GM12878 (cell line): ENCODE results near the gene WDR11. TPM values are rescaled to one million over a fixed set of nuclear protein-coding genes. Genes with fewer than 3 reads are reported as not detected.

ENCODE experiments used
- ASH2L ChIP-seq: fragments of 300-600, 200-600 bp; sonication (generic); IDR thresholded peaks from 2 replicates; pipeline ENCODE4 v1.6.1; 2017; ENCODE audit warnings: low read depth, mild to moderate bottlenecking, borderline replicate concordance
- TBL1XR1 ChIP-seq: IDR thresholded peaks from 2 replicates; pipeline ENCODE4 v1.6.1; 2012; ENCODE audit warnings: low read depth, low read length, improper control_type of control experiment
- ZNF217 ChIP-seq: fragments of 450-650 bp; IDR thresholded peaks from 2 replicates; pipeline ENCODE4 v1.6.1; 2017; ENCODE audit warnings: antibody characterized with exemption, mild to moderate bottlenecking
- ZNF592 ChIP-seq: fragments of 450-650 bp; IDR thresholded peaks from 2 replicates; pipeline ENCODE4 v1.6.1; 2017; ENCODE audit warnings: mild to moderate bottlenecking, moderate library complexity
- polyA plus RNA-seq, 11 experiments: library from polyadenylated mRNA; depleted of rRNA in 4 of 11; unstranded in 6 of 11; stranded (reverse) in 5 of 11; fragments of >200 nt; fragmentation: Nextera tagmentation in 4 of 11; fragmentation: Illumina TruSeq in 1 of 11; extraction: Ambion mirVana in 4 of 11; extraction: Trizol in 1 of 11; gene quantifications; 1 replicate in 1 of 11; 2 replicates in 10 of 11; pipeline versions ENCODE4 v1.2.1 to v1.2.3, GENCODE V29; 2011 to 2016; ENCODE audit warnings: inconsistent platforms in 2 of 11, missing spikeins in 2 of 11, low read depth in 1 of 11
- total RNA-seq, 4 experiments: library from RNA; depleted of rRNA in 3 of 4; stranded (reverse); fragments of >200 nt in 3 of 4; fragmentation: Illumina TruSeq in 1 of 4; extraction: Trizol in 1 of 4; gene quantifications; 2 replicates each; pipeline versions ENCODE4 v1.2.1 to v1.2.3, GENCODE V29; 2013 to 2021
- TF ChIP-seq, protein P1 (sequence below): fragments of 150-350 bp; IDR thresholded peaks from 2 replicates; pipeline ENCODE4 v1.6.1; 2014; ENCODE audit warnings: mild to moderate bottlenecking, low read depth, low read length
- TF ChIP-seq, protein P2 (sequence below): fragments of 450-650 bp; IDR thresholded peaks from 2 replicates; pipeline ENCODE4 v1.6.1; 2016; ENCODE audit warnings: mild to moderate bottlenecking

Gene WDR11
- total and polyA plus RNA-seq, 10 of the 15 experiments (the other 5 are each of a cell fraction or from before 2014, with no cell fraction given) = 21.3 to 132 (median 42.6) TPM

DNA sequence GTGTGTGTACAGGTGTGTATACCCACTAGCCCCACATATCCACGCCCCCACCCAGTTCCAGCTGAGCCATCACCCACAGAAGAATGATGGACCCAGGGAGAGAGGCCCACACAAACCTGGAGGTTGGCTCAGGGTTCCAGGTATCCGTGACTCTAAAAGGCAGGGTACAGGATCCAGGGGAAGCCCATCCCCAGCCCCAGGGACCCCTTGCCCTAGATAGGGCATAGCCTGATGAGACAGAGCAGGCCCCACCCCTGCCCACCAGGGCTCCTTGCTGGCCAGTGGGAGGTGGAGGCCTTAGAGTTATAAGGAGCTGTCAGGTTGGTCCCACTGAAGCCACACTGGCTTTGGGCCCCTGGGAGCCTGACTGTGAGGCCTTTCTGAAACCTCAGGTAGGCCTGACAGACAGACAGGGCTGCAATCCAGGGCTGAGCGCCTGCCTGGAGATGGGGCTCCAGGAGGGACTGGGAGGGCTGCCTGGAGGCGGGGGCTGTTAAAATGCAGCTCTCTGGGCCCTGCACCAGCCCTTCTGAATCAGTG lies 93.5 kb downstream of the WDR11 start (continued):
- TF ChIP-seq ZNF592 (no peak), ASH2L (no peak), TBL1XR1 (no peak), ZNF217 (no peak)
- TF ChIP-seq, protein P1, sequence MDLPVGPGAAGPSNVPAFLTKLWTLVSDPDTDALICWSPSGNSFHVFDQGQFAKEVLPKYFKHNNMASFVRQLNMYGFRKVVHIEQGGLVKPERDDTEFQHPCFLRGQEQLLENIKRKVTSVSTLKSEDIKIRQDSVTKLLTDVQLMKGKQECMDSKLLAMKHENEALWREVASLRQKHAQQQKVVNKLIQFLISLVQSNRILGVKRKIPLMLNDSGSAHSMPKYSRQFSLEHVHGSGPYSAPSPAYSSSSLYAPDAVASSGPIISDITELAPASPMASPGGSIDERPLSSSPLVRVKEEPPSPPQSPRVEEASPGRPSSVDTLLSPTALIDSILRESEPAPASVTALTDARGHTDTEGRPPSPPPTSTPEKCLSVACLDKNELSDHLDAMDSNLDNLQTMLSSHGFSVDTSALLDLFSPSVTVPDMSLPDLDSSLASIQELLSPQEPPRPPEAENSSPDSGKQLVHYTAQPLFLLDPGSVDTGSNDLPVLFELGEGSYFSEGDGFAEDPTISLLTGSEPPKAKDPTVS = no peak
- TF ChIP-seq, protein P2, sequence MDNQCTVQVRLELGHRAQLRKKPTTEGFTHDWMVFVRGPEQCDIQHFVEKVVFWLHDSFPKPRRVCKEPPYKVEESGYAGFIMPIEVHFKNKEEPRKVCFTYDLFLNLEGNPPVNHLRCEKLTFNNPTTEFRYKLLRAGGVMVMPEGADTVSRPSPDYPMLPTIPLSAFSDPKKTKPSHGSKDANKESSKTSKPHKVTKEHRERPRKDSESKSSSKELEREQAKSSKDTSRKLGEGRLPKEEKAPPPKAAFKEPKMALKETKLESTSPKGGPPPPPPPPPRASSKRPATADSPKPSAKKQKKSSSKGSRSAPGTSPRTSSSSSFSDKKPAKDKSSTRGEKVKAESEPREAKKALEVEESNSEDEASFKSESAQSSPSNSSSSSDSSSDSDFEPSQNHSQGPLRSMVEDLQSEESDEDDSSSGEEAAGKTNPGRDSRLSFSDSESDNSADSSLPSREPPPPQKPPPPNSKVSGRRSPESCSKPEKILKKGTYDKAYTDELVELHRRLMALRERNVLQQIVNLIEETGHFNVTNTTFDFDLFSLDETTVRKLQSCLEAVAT = no peak
